OCI-LY7 (cell line): ENCODE data around the gene API5. TPM values are rescaled to one million over a fixed set of nuclear protein-coding genes. Genes with fewer than 3 reads are reported as not detected.
A peak's percentile ranks its signal among the peaks of the same experiment; 100 is the strongest.

ENCODE experiments used
- BruUV-seq: library from RNA; stranded (reverse); fragments of 400-500 nt; replicated peaks from 2 replicates; lab custom pipeline; 2021; lab: Mats Ljungman, UMichigan
- CTCF ChIA-PET: fragments of 300-600 bp; sonication (Branson Sonifier 250); formaldehyde crosslinking; loops from one replicate; lab custom pipeline; 2022; ENCODE audit warnings: antibody characterized with exemption; ENCODE audit not compliant: unreplicated experiment; lab: Charles Lee
- POLR2A ChIA-PET: fragments of 300-600 bp; sonication (Branson Sonifier 250); formaldehyde crosslinking; loops from one replicate; lab custom pipeline; 2022; ENCODE audit warnings: antibody characterized with exemption; lab: Charles Lee
- DNase-seq: peaks from one replicate; pipeline ENCODE4 v3.0.0-alpha.2; 2015; ENCODE audit warnings: low spot score
- H2AFZ ChIP-seq: fragments of 200-600 bp; sonication (generic), shearing (Covaris generic); 2 replicates; pipeline ENCODE4 v1.6.1; 2014; ENCODE audit warnings: mild to moderate bottlenecking, antibody characterized with exemption, low read length, moderate library complexity
- H3K27ac ChIP-seq: fragments of 200-600 bp; sonication (generic); 2 replicates; pipeline ENCODE4 v1.5.1; 2014; ENCODE audit warnings: mixed run types, low read depth, mild to moderate bottlenecking, moderate library complexity, low read length, inconsistent platforms; ENCODE audit not compliant: poor library complexity, severe bottlenecking
- H3K36me3 ChIP-seq: fragments of 200-600 bp; sonication (generic); 2 replicates; pipeline ENCODE4 v1.6.1; 2014; ENCODE audit warnings: mild to moderate bottlenecking, antibody characterized with exemption, low read length, moderate library complexity, mixed read lengths; ENCODE audit not compliant: insufficient read depth
- H3K4me1 ChIP-seq: fragments of 200-600 bp; sonication (generic); 2 replicates; pipeline ENCODE4 v1.5.1; 2014; ENCODE audit warnings: mild to moderate bottlenecking, low read length; ENCODE audit not compliant: insufficient read depth, poor library complexity, severe bottlenecking
- H3K4me2 ChIP-seq: fragments of 200-600 bp; sonication (generic); 2 replicates; pipeline ENCODE4 v1.6.1; 2014; ENCODE audit warnings: mild to moderate bottlenecking, low read length
- H3K4me3 ChIP-seq: fragments of 200-600 bp; sonication (generic); 2 replicates; pipeline ENCODE4 v1.5.1; 2014; ENCODE audit warnings: mild to moderate bottlenecking, low read depth, low read length; ENCODE audit not compliant: poor library complexity, severe bottlenecking
- H3K79me2 ChIP-seq: fragments of 200-600 bp; sonication (generic); 2 replicates; pipeline ENCODE4 v1.6.1; 2016; ENCODE audit warnings: low read depth, mild to moderate bottlenecking, low read length, moderate library complexity, mixed read lengths; ENCODE audit not compliant: insufficient read depth
- H3K9me2 ChIP-seq: fragments of 200-600 bp; sonication (generic); 2 replicates; pipeline ENCODE4 v1.6.1; 2016; ENCODE audit warnings: mild to moderate bottlenecking, low read length, mixed read lengths; ENCODE audit not compliant: insufficient read depth
- H3K9me3 ChIP-seq: fragments of 200-600 bp; sonication (generic); 2 replicates; pipeline ENCODE4 v1.6.1; 2014; ENCODE audit warnings: mild to moderate bottlenecking, mixed run types, low read length, mixed read lengths
- H4K20me1 ChIP-seq: fragments of 200-600 bp; sonication (generic); 2 replicates; pipeline ENCODE4 v1.6.1; 2014; ENCODE audit warnings: mild to moderate bottlenecking, antibody characterized with exemption, low read length, moderate library complexity, mixed read lengths; ENCODE audit not compliant: insufficient read depth
- CTCF ChIP-seq: fragments of 200-600 bp; sonication (generic); conservative IDR thresholded peaks from 2 replicates; pipeline ENCODE4 v1.5.1; 2014; ENCODE audit warnings: mild to moderate bottlenecking, antibody characterized with exemption, low read length, moderate library complexity, mixed read lengths
- EZH2phosphoT487 ChIP-seq: fragments of 200-600 bp; sonication (generic); IDR thresholded peaks from 2 replicates; pipeline ENCODE4 v1.6.1; 2018; ENCODE audit warnings: low read depth, borderline replicate concordance, mild to moderate bottlenecking, mixed run types, antibody characterized with exemption, low read length, moderate library complexity, mixed read lengths
- intact Hi-C: fragments of 100-400 bp; cut with micrococcal nuclease; formaldehyde crosslinking; loops from one replicate; pipeline ENCODE4 v1.10.0; 2022; ENCODE audit not compliant: unreplicated experiment
- total RNA-seq, 2 experiments: library from RNA; depleted of rRNA in 1 of 2; stranded (reverse); fragments of >200 nt in 1 of 2; shearing (Covaris generic) in 1 of 2; gene quantifications; 2 replicates each; pipeline ENCODE4 v1.2.3, GENCODE V29; 2014 to 2022

API5 gene
- total RNA-seq, 2 experiments from 2014 or later, result 71.1 to 141 TPM

GRCh38 chr11:43278193-43278956 is 33.4 kb upstream of the API5 start:
- Histone ChIP-seq H3K79me2 (no peaks in the 10 kb centered on the region), H3K27ac (no peak overlapping the region), H4K20me1 (no peaks in the 10 kb centered on the region), H3K4me3 (no peak overlapping the region), H3K4me1 (no peaks in the 10 kb centered on the region), H3K36me3 (no peaks in the 10 kb centered on the region), H2AFZ (no peak overlapping the region), H3K9me2 (no peaks in the 10 kb centered on the region), H3K4me2 (no peak overlapping the region), H3K9me3 (no peaks in the 10 kb centered on the region)
- intact Hi-C loops, result no loop called here
- DNase-seq, result peak; percentile 38
- TF ChIP-seq EZH2phosphoT487 (no peak), CTCF (peak; percentile 71)
- POLR2A ChIA-PET, result interaction anchor here (0.7 to 0.9 kb wide), 2 partner anchors 259 to 506 kb away, joined by 3 read pairs; no protein-coding TSS in a partner anchor
- BruUV-seq, result no TSS peak
- CTCF ChIA-PET, result interaction anchor here (0.8 kb wide), 1 partner anchor 17 kb away, joined by 3 read pairs; no protein-coding TSS in a partner anchor

GRCh38 chr11:43282607-43283440 is 29.0 kb upstream of the API5 start:
- intact Hi-C loops, result loop anchor here (2.0 to 10.0 kb wide), 2 partner anchors 58 to 512 kb away; no protein-coding TSS in a partner anchor
- Histone ChIP-seq H3K79me2 (no peaks in the 10 kb centered on the region), H3K4me1 (no peaks in the 10 kb centered on the region), H3K36me3 (no peaks in the 10 kb centered on the region), H3K9me2 (no peaks in the 10 kb centered on the region), H3K27ac (no peak overlapping the region), H3K9me3 (no peaks in the 10 kb centered on the region), H3K4me2 (no peak overlapping the region), H2AFZ (no peak overlapping the region), H4K20me1 (no peaks in the 10 kb centered on the region), H3K4me3 (no peak overlapping the region)
- ChIA-PET POLR2A (interaction anchor here (2.2 kb wide), 1 partner anchor 20 kb away, joined by 6 read pairs; no protein-coding TSS in a partner anchor), CTCF (no interaction called here)
- DNase-seq, result peak; percentile 53
- BruUV-seq, result no TSS peak
- TF ChIP-seq EZH2phosphoT487, result no peak
- peak; percentile 99 for TF ChIP-seq CTCF
